ENCODE measurements around the gene TMEM163.
"Not testable (repeated sequence)": the region's sequence is repeated elsewhere in the genome, so short reads cannot be mapped to it uniquely, and the experiment has no call there.

The TMEM163 gene

DNA sequence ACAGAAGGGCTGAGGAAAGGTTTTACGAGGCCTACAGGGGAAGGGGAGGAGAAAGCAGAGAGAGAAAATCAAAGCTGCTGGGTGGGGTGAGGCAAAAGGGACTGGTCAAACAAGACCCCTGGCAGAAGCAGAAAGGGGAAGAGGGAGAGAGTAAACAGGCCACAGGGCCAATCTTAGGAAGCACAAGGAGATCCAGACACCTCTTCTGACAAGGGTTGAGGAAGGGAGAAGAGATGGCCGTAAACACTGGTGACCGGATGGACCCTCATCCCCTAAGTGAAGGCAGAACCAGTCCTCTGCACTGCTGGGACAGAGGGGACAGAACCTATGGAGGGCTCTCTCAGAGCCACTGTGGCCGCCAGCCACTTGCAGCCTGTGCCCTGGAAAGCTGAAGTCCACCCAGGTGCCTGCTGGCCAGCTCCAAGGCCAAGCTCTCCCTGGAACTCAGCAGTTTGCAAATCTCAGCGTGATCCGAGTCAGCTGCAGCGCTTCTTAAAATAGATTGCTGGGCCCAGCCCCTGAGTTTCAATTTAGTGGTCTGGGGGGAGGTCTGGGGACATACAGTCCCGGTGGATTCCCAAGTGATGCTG lies 108.8 kb downstream of the TMEM163 start:
- DNase-seq, result no peak

DNA sequence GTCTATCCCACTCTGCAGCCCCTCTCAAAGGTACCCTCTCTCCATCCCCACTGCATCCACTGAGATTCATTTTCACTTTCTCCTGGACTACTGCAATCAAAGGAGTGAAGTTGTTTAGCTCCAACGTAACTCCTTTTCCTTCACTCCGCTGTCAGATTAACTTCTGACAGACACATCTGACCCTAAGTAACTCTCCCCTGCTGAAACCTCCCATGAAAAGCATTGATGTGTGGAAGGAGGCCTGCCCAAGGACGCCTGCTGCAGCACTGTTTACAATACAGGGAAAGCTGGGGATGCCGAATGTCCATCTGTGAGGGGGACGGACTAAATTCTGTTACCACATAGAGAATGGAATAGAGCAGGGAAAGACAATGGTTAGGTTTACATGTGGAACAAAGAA lies 114.8 kb downstream of the TMEM163 start:
- no peak for DNase-seq

DNA sequence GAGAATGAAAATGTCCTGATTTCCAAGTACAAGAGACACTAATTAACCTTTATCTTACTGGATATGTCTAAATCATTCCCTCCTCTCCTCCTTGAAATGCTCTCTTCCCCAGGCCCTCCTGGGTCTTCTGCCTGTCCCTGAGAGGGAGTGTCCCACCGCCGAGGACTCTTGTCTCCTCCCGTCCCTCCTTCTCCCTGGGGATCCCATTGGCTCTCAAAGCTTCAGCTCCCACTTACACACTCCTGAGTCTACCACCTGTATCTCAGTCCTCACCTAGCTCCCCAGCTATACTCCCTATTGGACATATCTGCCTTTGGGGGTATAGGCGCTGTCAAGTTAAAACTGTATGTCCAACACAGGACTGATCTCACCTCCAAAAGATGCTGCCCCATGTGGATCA lies 116.1 kb downstream of the TMEM163 start:
- DNase-seq, result no peak

DNA sequence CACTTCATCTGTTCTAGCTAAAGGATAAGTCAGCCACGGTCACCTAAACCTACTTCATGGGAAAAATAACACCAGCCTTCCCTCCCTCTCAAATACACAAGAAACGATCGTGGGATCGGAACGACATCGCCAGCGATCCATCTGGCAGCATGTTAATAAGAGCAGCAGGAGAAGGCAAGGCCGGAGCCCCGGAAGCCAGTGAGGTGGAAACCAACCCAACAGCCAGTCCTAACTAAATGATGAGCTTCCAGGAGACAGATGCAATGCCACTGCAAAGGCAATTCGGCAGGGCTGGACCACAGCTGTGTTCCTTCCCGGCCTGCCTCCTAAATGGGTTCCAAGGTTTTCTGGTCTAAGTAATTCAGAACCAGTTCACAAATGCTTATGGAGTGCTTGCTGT lies 117.5 kb downstream of the TMEM163 start:
- DNase-seq, result no peak

DNA sequence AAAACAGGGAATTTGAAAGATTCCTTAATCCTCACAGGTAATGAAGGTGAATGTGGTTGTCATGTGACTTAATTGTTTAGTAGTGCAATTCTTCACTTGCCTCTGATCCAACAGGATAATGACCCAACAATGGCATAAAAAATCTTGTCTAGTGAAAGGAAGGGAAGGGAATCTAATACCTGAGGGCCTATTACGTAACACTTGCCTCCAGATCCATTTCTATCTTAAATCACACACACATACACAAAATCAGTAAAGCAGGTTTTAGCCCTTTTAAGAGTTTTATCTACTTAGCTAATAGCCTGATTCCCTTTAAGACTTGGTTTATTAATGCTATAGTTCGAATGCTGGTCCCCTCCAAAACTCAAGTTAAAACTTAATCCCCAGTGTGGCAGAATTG lies 118.6 kb downstream of the TMEM163 start:
- DNase-seq, result no peak

DNA sequence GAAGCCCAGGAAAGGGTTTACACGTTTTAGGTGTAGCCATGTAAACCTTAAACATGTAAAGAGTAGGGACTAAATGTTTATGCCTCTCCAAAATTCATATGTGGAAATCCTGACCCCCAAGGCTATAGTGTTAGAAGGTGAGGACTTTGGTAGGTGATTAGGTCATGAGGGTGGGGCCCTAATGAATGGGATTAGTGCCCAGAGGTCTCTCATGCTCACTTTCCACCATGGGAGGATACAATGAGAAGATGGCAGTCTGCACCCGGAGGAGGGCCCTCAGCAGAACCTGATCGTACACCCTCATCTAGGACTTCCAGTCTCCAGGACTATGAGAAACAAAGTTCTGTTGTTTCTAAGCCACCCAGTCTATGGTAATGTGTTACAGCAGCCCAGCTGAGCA lies 119.6 kb downstream of the TMEM163 start:
- DNase-seq, result no peak

DNA sequence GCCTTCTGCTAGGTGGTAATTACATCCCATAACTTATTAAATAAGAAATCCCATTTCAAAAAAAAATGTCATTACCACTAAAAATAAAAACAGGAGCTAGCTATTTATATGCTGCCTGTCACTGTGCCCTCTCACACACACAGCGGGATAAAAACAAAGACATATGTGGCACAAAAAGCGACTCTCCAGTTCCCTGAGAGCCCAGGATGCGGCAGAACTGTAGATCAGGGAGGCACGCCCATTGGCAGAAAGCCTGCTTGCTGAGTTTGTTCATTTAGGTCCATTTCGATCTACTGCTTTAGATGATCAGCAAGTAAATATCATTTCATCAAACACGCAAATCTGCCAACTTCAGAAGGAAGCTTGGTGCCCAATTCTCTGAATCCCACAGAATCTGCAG lies 124.4 kb downstream of the TMEM163 start:
- DNase-seq, result no peak

DNA sequence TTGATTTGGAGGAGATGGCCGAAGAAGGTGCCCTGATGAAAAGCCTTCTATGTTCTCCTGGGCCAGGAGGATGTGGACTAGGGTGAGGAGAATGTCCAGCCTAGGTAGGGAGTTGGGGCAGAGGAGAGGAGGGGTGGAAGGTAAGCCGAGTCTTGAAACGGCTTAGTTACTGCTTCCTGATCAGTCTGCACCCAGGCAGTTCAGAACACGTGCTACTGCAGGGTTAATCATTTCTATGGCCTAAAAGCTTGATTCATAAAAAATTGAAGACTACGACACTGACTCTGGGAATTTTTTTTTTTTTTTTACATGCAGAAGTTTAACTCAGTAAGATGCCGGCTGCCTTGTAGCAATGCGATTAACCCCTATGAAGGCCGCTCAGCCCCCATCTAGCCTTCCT lies 125.3 kb downstream of the TMEM163 start:
- no peak for DNase-seq

DNA sequence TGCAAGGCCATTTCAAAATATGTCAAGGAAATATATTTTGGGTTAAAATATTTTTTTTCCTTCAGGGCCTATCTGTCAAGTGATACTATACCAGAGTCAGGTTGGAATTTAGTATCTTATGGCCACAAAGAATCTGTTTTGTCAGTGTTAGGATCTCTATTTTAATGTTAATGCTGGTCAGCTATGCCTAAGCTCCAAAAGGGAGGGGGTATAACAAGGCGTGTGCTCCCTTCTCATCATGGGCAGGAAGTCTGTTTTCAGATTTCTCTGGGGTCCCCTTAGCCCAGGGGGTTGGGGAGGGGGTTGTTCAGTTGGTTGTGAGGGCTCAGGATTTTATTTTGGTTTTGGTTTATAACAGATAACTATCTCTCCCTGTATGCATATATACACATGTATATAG lies 126.4 kb downstream of the TMEM163 start:
- no peak for DNase-seq

DNA sequence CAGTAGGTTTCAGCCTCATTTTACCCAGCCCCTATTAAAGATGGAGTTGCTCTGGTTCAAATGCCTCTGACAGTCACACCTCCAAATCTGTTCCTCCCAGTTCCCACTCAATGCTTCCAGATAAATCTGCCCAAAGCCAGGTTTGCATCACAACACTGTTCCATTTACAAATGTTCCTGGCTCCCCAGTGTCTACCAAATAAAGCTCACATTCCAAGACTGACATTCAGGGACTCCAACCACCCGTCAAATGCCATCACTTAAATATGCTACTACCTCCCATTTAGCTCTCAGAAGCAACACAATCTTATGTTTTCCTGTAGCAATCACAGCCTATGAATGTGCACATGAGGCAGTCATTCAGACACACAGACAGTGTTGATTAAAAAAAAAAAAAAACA lies 127.3 kb downstream of the TMEM163 start:
- DNase-seq, result no peak

DNA sequence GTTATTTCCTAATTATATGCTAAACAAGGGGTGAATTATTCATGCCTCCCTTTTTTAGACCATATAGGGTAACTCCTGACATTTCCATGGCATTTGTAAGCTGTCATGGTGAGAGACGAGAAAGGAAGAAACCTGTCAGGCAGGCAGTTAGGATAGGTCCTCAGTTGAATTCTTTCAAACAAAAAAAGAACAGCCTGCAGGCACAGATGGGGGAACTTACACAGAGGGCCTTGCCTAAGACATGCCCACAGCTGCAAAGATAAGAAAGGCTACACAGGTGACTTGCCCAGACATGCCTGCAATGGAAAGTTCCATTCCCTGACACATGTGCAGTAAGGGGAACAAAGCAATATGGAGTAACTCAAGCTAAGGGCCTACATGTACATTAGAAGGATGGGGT lies 128.1 kb downstream of the TMEM163 start:
- DNase-seq, result no peak

DNA sequence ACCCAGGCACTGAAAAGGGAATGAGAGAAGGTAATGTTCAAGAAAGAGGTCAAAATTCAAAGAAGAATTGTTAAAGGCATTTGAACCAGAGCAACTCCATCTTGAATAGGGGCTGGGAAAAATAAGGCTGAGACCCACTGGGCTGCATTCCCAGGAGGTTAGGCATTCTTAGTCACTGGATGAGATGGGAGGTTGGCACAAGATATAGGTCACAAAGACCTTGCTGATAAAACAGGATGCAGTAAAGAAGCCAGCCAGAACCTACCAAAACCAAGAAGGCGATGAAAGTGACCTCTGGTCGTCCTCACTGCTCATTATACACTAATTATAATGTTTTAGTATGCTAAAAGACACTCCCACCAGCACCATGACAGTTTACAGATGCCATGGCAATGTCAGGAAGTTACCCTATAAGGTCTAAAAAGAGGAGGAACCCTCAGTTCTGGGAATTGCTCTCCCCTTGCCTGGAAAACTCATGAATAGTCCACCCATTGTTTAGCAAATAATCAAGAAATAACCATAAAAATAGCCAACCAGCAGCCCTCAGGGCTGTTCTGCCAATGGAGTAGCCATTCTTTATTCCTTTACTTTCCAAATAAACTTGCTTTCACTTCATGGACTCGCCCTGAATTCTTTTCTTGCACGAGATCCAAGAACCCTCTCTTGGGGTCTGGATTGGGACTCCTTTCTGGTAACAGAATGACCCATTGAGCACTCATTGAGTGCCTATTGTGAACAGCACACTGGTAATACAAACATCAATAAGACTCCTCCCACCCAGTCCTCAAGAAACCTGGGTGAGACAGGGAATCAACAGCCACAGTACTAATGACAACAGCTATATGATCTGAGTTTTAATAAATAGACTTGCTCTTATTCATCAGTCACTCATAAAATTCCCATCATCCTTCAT lies 129.4 kb downstream of the TMEM163 start:
- not testable (repeated sequence) for DNase-seq

DNA sequence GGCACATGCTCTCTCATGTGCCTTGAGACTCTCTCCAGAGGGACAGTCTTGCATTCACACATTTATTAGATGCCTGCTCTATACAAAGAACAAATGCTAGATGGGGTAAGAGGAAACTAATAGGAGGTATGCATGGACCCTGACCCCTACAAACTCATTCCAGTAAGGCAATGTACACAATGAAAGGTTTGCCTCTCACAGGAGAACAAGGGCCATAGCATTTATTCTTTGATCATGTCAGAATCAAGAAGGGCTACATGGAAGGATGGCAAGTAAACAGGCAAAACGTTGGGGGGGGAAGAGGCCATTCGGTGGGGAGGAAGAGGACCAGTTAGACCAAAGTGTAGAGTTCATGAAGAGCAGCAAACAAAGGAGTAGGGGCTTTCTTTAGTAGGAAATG lies 130.2 kb downstream of the TMEM163 start:
- DNase-seq, result no peak

DNA sequence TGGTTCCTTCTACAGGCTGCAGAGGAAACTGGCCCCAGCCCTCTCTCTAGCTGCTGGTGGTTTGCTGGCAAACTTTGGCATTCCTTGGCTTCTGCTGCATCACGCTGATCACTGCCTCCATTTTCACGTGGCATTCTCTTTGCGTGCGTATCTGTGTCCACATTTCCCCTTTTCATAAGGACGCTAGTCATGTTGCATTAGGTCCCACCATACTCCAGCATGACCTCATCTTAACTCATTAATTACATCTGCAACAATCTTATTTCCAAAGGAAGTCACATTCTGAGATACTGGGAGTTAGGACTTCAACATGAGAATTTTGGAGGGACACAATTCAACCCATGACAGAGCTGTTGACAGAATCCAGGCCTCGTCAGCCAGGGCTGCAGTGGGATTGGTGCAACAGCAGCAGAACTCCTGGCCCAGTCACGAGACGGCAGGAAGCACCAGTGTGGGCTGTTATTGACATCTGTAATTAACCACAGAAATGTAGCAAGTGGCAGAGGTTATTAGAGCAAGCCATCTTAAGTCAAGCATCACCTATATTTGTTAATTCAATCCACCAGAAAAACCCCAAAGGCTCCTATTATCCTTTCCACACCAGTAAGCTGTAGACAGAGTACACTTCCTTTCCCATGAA lies 132.4 kb downstream of the TMEM163 start:
- DNase-seq, result peak; percentile 77

DNA sequence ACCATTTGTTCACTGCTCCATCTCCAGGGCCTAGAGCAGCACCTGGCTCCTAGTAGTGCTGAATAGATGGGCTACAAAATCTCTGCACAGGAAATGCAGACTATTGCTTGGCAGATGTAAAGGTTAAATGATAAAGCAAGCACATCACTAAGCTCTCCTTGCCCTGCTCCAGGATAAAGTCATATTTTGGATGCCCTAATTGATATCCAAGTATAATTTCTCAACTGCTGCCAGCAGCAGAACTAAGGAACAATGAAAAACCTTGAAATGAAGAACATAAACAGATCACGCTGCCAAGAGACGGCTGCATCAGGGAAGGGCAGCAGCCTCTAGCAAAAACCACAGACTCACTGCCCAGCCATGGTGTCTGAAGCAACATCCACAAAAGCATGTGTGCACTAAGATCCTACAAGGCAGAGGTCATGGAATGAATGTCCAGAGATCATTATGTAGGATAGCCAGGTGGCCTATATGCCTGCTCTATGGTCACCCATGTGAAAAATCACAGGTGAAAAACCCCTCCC lies 134.7 kb downstream of the TMEM163 start:
- DNase-seq, result peak; percentile 31

DNA sequence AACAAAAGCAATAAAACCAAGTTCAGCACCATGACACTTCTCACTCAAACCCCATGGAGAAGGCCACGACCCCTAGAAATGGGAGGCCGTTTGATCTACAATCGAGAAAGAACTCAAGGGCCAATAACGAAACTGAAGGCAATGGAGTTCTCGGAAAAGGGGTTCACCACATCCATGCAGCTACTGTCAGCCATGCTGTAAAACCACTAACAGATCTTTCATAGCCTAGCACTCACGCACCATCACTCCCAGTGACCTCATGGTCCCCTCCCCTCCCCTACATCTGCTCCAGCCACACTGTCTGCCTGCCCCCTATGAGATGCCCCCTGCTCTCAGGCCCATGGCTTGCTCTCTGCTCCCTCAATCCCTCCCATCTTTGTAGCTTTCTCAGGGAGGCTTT lies 135.3 kb downstream of the TMEM163 start:
- no peak for DNase-seq

DNA sequence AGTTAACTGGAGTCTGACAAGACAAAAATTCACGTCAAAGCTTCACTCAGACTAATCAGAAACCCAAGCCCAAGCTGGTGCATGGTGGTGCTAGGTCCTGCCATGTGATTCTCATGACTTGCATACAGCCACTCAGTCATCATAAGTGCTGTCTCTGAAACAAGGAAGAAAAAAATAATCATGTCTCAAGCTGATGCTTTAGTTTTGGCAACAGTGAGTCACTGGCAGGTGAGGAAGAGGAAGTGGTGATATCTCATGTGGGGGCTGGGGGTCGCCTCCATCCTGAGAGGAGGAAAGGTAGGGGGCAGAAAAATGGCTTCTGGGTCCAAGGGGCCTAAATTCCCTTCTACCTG lies 136.3 kb downstream of the TMEM163 start:
- DNase-seq, result peak; percentile 48

DNA sequence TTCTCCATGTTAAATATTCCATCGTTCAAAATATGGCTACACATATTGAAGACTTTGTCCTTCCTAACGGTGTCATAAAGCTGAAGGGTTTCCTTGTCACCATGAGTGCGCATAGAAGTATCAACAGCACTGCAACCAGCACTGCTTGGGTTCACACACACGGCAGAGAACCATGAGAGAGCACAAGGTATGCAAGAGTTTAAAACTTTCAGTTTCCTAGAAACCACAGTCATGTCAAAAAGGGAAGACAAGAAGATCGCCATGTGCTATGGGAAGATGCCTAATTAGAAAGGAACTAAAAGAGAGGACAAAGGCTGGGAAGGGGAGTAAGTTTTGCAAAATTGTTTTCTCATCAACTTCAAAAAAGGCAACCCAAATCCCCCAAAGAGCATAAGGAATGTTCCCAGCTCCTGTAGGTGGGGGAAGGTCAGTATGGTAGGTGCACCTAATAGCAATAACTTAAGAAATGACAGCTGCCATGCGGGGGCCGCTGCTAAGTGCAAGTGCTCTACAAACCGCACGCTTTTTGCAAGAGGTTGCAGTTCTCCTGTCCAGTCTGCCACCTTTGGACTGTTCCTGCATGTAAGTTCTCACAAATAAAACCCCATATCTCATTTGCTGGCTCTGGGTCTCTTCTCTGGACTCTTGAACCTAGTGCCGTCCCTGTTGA lies 136.8 kb downstream of the TMEM163 start:
- peak; percentile 46 for DNase-seq

DNA sequence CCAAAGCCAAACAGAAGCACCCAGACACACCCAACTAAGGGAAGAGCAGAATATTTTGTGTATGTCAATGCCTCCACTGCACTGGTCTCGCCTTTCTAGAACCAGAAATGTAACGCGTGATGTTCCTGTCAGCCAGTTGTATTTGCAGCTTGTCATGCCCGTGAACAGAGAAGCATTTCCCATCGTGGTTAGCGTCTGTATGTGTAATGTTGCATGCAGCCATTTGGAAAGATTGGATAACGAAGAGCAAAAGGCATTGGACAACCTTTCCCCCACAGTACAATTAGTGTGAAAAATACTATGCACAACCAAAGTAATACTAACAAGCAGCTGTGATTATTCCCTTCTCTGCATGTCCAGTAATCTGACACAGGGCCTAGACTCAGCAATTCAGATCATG lies 140.5 kb downstream of the TMEM163 start:
- DNase-seq, result no peak

DNA sequence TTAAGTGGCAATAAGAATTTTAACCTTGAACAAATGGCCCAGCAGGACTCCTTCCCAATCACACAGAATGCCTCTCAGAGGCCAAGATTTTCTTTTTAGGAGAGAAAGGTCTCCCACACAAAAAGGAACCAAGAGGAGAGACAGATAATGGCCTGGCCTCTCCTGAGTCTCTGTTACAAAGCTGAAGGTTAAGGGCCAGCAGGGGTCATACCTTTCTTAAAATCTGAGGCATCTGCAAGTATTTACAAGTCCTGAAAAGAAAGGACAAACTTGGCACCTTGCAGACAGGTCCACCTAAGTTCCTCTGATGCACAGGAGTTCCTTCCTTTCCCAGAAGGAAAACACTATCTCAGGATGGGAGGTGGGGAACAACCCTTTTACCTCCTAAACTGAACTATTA lies 142.3 kb downstream of the TMEM163 start:
- no peak for DNase-seq

DNA sequence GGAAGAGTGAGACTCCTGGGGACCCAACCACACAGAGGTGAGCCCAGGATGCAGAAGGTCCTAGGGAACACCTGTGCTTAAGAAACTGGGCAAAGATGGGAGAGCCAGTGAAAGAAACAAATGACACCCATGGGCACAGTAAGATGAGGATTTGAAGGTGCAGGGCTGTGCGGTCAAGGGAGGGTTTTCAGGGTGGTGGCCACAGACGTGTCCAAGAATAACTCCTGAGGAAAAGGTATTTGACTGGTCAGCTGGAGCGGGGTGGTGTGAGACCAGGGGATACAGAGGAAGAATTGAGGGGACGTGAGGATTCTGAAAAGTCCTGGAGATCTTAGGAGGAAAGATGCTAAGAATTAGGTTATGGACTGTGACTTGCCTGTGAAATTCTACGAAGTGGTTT lies 142.9 kb downstream of the TMEM163 start:
- no peak for DNase-seq

DNA sequence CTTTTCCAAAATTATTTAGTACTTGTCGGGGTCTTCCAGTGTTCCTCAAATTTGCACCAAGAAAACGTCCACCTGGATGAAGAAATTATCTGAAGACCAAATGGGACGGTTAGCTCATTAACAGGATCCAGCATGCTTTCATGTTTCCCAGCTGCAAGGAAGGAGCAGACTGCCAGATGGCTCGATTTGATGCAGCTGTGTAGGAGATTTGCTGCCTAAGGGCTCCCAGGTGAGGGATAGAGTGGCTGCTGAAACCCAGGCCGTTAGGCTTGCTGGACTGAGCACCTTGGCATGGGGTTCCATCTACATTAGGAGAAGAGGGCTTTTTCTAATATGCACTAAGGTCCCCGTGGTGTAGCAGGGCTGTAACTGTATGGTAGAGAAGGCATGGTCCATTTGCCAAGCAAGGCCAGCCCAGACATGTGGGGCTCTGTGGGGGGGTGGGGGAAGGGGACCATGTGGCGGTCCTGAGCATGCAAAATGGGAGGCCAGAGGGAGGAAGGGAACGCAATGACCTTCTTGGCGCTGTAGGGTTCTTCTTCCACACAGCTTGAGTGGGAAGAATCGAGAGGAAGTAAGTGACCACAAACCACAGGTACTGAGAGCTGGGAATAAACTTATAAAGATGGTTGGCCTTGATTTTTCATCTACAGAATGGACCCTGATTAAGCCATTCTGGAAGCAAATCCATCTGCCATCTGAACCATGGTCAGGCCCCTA lies 144.0 kb downstream of the TMEM163 start:
- peak; percentile 10 for DNase-seq

DNA sequence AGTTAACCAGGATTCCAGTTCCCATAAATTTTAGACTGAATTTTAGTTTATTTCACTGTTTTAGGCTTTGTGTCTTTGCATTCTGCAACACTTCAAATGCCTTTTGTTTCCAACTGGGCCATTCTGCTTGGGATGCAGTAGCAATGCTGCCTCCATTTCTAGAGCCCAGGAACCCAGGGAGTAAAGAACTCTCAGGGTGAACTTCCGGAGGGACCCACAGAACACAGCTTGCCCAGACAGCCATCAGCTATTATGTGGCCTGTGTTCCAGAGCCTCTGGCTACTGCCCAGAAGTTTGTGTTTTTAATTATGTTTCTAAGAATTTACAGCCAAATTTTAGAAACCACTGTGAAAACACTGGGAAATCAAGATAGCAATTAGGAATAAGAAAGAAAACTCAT lies 145.1 kb downstream of the TMEM163 start:
- DNase-seq, result no peak

All from suppressor macrophage treated with lipopolysaccharide for 4 hours (primary cell).